Stimulated activated CD8-positive, alpha-beta memory T cell treated with anti-CD3 and anti-CD28 coated beads, Interleukin-4, amount 100 ng/mL, for 24 hours (primary cell): ENCODE data around the gene CNN2.

ENCODE experiments used
- DNase-seq: peaks from one replicate; pipeline ENCODE4 v3.0.0-alpha.2; 2020; ENCODE audit warnings: low read depth

Gene CNN2

GRCh38 chr19:1049106-1049505 is 22.7 kb downstream of the CNN2 start:
- DNase-seq = no peak

- DNase-seq = no peak
These were observed 23.4 kb downstream of the CNN2 start for GRCh38 chr19:1049800-1050199.

- no peak for DNase-seq
These were observed 24.8 kb downstream of the CNN2 start for GRCh38 chr19:1050989-1051788.

- DNase-seq = no peak
These were observed 25.4 kb downstream of the CNN2 start for GRCh38 chr19:1051791-1052190.

- DNase-seq = no peak
These were observed 26.1 kb downstream of the CNN2 start for GRCh38 chr19:1052349-1052975.

GRCh38 chr19:1053176-1054101 is 27.0 kb downstream of the CNN2 start:
- DNase-seq = no peak

GRCh38 chr19:1054102-1055027 is 28.0 kb downstream of the CNN2 start:
- DNase-seq = no peak

GRCh38 chr19:1055028-1055425 is 28.6 kb downstream of the CNN2 start:
- no peak for DNase-seq

GRCh38 chr19:1055886-1056620 is 29.6 kb downstream of the CNN2 start:
- DNase-seq = no peak

GRCh38 chr19:1057176-1057855 is 30.9 kb downstream of the CNN2 start:
- DNase-seq = no peak

GRCh38 chr19:1058112-1058511 is 31.7 kb downstream of the CNN2 start:
- no peak for DNase-seq

GRCh38 chr19:1060689-1061088 is 34.3 kb downstream of the CNN2 start:
- no peak for DNase-seq

GRCh38 chr19:1061987-1062386 is 35.6 kb downstream of the CNN2 start:
- no peak for DNase-seq

GRCh38 chr19:1062387-1063029 is 36.1 kb downstream of the CNN2 start:
- no peak for DNase-seq

- DNase-seq = no peak
These were observed 36.9 kb downstream of the CNN2 start for GRCh38 chr19:1063030-1063908.

- DNase-seq = no peak
These were observed 37.7 kb downstream of the CNN2 start for GRCh38 chr19:1063909-1064660.

- DNase-seq = no peak
These were observed 38.5 kb downstream of the CNN2 start for GRCh38 chr19:1064661-1065605.
